A673 (cell line): ENCODE measurements around the gene PNKD. TPM values are rescaled to one million over a fixed set of nuclear protein-coding genes. Genes with fewer than 3 reads are reported as not detected.

Experiments used
- BruUV-seq: library from RNA; stranded (reverse); fragments of 400-500 nt; replicated peaks from 2 replicates; lab custom pipeline; 2021; lab: Mats Ljungman, UMichigan
- CTCF ChIA-PET: fragments of 300-600 bp; sonication (Branson Sonifier 250); formaldehyde crosslinking; loops from one replicate; lab custom pipeline; 2022; ENCODE audit warnings: antibody characterized with exemption; lab: Charles Lee
- POLR2A ChIA-PET: fragments of 300-600 bp; sonication (Branson Sonifier 250); formaldehyde crosslinking; loops from one replicate; lab custom pipeline; 2022; ENCODE audit warnings: antibody characterized with exemption; ENCODE audit not compliant: low non-redundant PET; lab: Charles Lee
- DNase-seq: peaks from one replicate; pipeline ENCODE4 v3.0.0-alpha.2; 2015; ENCODE audit warnings: low spot score
- H3K27ac ChIP-seq: fragments of 200-600 bp; sonication (generic); 2 replicates; pipeline ENCODE4 v1.5.1; 2016; ENCODE audit warnings: mixed run types, low read depth, mild to moderate bottlenecking, mixed read lengths, antibody characterized with exemption, low read length; ENCODE audit not compliant: poor library complexity, severe bottlenecking
- H3K27me3 ChIP-seq: fragments of 200-600 bp; sonication (generic); replicated peaks from 2 replicates; pipeline ENCODE4 v1.6.1; 2017; ENCODE audit warnings: mixed run types, low read depth, mild to moderate bottlenecking, mixed read lengths, antibody characterized with exemption, low read length; ENCODE audit not compliant: insufficient read depth, poor library complexity
- H3K36me3 ChIP-seq: fragments of 200-600 bp; sonication (generic); 2 replicates; pipeline ENCODE4 v1.6.1; 2016; ENCODE audit warnings: mixed run types, mild to moderate bottlenecking, mixed read lengths, antibody characterized with exemption, low read length; ENCODE audit not compliant: insufficient read depth, poor library complexity, severe bottlenecking
- H3K4me1 ChIP-seq: fragments of 200-600 bp; sonication (generic); 2 replicates; pipeline ENCODE4 v1.6.1; 2017; ENCODE audit warnings: mixed run types, mild to moderate bottlenecking, mixed read lengths, antibody characterized with exemption, low read length; ENCODE audit not compliant: insufficient read depth, poor library complexity, severe bottlenecking
- H3K4me3 ChIP-seq: fragments of 200-600 bp; sonication (generic); 2 replicates; pipeline ENCODE4 v1.5.1; 2016; ENCODE audit warnings: low read depth, mixed run types, mild to moderate bottlenecking, mixed read lengths, low read length; ENCODE audit not compliant: poor library complexity, severe bottlenecking
- H3K9me3 ChIP-seq: fragments of 200-600 bp; sonication (generic); 2 replicates; pipeline ENCODE4 v1.6.1; 2016; ENCODE audit warnings: mixed run types, low read depth, mild to moderate bottlenecking, mixed read lengths, antibody characterized with exemption, low read length; ENCODE audit not compliant: poor library complexity, severe bottlenecking
- CTCF ChIP-seq: fragments of 300-800, 200-600 bp; sonication (generic); conservative IDR thresholded peaks from 2 replicates; pipeline ENCODE4 v1.5.1; 2017; ENCODE audit warnings: low read depth, mild to moderate bottlenecking, antibody characterized with exemption, low read length, moderate library complexity, mixed read lengths
- EZH2 ChIP-seq: fragments of 200-600 bp; sonication (generic); IDR thresholded peaks from 2 replicates; pipeline ENCODE4 v1.6.1; 2017; ENCODE audit warnings: borderline replicate concordance, low read depth, mild to moderate bottlenecking, mixed read lengths, antibody characterized with exemption, low read length; ENCODE audit not compliant: poor library complexity, severe bottlenecking
- intact Hi-C: fragments of 100-400 bp; cut with micrococcal nuclease; formaldehyde crosslinking; loops from one replicate; pipeline ENCODE4 v1.10.0; 2022; ENCODE audit not compliant: unreplicated experiment
- total RNA-seq: library from RNA; stranded (reverse); gene quantifications from 2 replicates; pipeline ENCODE4 v1.2.3, GENCODE V29; 2021

The PNKD gene
- total RNA-seq, 1 experiment from 2014 or later, result 36.7 TPM

- BruUV-seq, result no TSS peak
- intact Hi-C loops, result no loop called here
- Histone ChIP-seq H3K4me1 (no peaks in the 10 kb centered on the region), H3K27me3 (no peaks in the 10 kb centered on the region), H3K27ac (no peak overlapping the region), H3K4me3 (no peak overlapping the region), H3K36me3 (no peaks in the 10 kb centered on the region), H3K9me3 (no peaks in the 10 kb centered on the region)
- TF ChIP-seq CTCF (no peak), EZH2 (no peak)
- POLR2A ChIA-PET, result no interaction called here
- DNase-seq, result no peak
- CTCF ChIA-PET, result no interaction called here
Measured at GRCh38 chr2:218354850-218355443, 84.6 kb downstream of the PNKD start.

GRCh38 chr2:218357236-218358177, 87.2 kb downstream of the PNKD start:
- intact Hi-C loops, result no loop called here
- no TSS peak for BruUV-seq
- Histone ChIP-seq H3K4me1 (no peaks in the 10 kb centered on the region), H3K4me3 (no peak overlapping the region), H3K27me3 (no peaks in the 10 kb centered on the region), H3K27ac (no peak overlapping the region), H3K36me3 (no peaks in the 10 kb centered on the region), H3K9me3 (no peaks in the 10 kb centered on the region)
- TF ChIP-seq EZH2, result no peak
- no peak for TF ChIP-seq CTCF
- DNase-seq, result no peak
- ChIA-PET CTCF (interaction anchor here (0.9 to 1.3 kb wide), 4 partner anchors 29 to 86 kb away, joined by 3 to 5 read pairs (median 3); no protein-coding TSS in a partner anchor), POLR2A (no interaction called here)

GRCh38 chr2:218360453-218360852, 90.1 kb downstream of the PNKD start:
- intact Hi-C loops, result no loop called here
- no peak overlapping the region for H3K4me3 ChIP-seq
- no peaks in the 10 kb centered on the region for H3K36me3 ChIP-seq
- no peak for DNase-seq
- no peaks in the 10 kb centered on the region for H3K9me3 ChIP-seq
- TF ChIP-seq EZH2 (no peak), CTCF (no peak)
- CTCF ChIA-PET, result interaction anchor here (0.6 kb wide), 1 partner anchor 70 kb away, joined by 3 read pairs; no protein-coding TSS in a partner anchor
- POLR2A ChIA-PET, result no interaction called here
- H3K27ac ChIP-seq, result no peak overlapping the region
- H3K27me3 ChIP-seq, result no peaks in the 10 kb centered on the region
- no TSS peak for BruUV-seq
- H3K4me1 ChIP-seq, result no peaks in the 10 kb centered on the region
